ENCODE results near the gene ZFR.
A peak's percentile ranks its signal among the peaks of the same experiment; 100 is the strongest.

ZFR gene

DNA sequence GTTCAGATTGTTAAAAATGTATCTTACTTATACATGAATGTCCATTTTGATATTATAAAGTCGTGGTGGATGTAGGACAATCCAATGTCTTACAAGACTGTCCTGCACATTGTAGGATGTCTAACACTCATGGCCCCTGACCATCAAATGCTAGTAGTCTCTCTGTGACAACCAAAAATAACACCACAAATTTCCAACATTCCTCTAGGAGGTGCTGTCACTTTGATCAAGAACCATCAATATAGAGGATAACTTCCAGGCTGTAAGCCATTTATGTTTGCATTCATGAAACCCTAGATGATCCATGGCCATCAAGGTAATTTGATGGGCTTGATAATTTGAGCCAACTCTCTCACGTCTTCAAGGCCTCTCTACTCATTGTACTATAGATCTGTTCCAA is 20.5 kb upstream of the ZFR start:
- no peak for DNase-seq (ENCODE audit: low spot score)
- POLR2A ChIA-PET (ENCODE audit: low non-redundant PET) = no interaction called here
- CTCF ChIA-PET = no interaction called here

DNA sequence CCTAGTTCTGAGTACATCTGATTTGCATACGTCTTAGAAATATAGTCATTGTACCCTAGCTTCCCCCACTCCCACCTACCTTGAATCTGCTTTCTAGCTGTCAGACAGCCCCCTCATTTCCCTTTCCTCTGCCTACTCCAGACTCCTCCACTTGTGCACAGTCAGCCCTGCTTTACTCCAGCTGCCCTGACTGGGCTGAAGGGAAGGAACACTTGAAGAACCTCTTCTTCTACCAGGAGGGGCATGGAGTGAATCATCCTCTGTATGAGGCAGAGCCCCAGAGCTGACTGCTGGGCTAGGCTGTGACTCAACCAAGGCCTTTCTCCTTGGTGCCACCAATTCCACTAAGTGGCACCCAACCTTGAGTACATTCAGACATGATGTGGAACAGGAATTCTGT is 18.1 kb upstream of the ZFR start:
- POLR2A ChIA-PET (ENCODE audit: low non-redundant PET) = no interaction called here
- CTCF ChIA-PET = no interaction called here
- TF ChIP-seq CTCF (conservative IDR thresholded peaks at IDR 0.05; ENCODE audit: low read depth) = no peak
- H3K27ac ChIP-seq = no peak overlapping the region
- DNase-seq (ENCODE audit: low spot score) = peak; percentile 53

More for the DNA sequence above, 20.5 kb upstream of the ZFR start:
- no peak for TF ChIP-seq CTCF (conservative IDR thresholded peaks at IDR 0.05; ENCODE audit: low read depth)
- no peak overlapping the region for H3K27ac ChIP-seq

- POLR2A ChIA-PET (ENCODE audit: low non-redundant PET) = no interaction called here
- CTCF ChIA-PET = no interaction called here
- DNase-seq (ENCODE audit: low spot score) = no peak
- TF ChIP-seq CTCF (conservative IDR thresholded peaks at IDR 0.05; ENCODE audit: low read depth) = no peak
- H3K27ac ChIP-seq = no peak overlapping the region
Measured at GRCh38 chr5:32461441-32462120, 17.0 kb upstream of the ZFR start.

DNA sequence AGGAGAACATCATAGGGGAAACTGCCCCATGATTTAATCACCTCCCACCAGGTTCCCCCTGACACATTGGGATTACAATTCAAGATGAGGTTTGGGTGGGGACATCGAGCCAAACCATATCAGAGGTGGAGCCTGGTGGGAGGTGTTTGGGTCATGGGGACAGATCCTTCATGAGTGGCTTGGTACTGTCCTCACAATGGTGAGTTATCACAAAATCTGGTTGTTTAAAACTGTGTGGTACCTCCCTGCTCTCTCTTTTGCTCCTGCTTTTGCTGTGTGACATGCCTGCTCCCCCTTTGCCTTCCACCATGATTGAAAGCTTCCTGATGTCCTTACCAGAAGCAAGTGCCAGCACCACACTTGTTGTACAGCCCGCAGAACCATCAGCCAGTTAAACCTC is 16.2 kb upstream of the ZFR start:
- ChIA-PET POLR2A (ENCODE audit: low non-redundant PET) (no interaction called here), CTCF (no interaction called here)
- no peak for TF ChIP-seq CTCF (conservative IDR thresholded peaks at IDR 0.05; ENCODE audit: low read depth)
- DNase-seq (ENCODE audit: low spot score) = no peak
- no peak overlapping the region for H3K27ac ChIP-seq

DNA sequence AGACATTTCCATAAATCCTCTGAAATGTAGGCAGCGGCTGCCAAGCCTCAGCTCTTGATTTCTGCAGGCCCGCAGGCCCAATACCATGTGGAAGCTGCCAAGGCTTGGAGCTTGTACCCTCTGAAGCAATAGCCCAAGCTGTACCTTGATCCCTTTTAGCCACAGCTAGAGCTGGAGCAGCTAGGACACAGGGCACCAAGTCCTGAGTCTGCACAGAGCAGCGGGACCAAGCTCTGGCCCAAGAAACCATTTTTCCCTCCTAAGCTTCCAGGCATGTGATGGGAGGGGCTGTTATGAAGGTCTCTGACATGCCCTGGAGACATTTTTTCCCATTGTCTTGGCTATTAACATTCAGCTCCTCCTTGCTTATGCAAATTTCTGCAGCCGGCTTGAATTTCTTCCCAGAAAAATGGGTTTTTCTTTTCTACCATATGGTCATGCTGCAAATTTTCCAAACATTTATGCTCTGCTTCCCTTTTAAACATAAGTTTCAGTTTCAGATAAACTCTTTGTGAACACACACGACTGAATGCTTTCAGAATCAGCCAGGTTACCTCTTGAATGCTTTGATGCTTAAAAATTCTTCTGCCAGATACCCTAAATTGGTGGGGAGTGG is 14.4 kb upstream of the ZFR start:
- no peak for TF ChIP-seq CTCF (conservative IDR thresholded peaks at IDR 0.05; ENCODE audit: low read depth)
- ChIA-PET CTCF (interaction anchor here (0.6 kb wide), 1 partner anchor 131 kb away, joined by 3 read pairs; no protein-coding TSS in a partner anchor), POLR2A (ENCODE audit: low non-redundant PET) (no interaction called here)
- H3K27ac ChIP-seq = no peak overlapping the region
- DNase-seq (ENCODE audit: low spot score) = no peak

DNA sequence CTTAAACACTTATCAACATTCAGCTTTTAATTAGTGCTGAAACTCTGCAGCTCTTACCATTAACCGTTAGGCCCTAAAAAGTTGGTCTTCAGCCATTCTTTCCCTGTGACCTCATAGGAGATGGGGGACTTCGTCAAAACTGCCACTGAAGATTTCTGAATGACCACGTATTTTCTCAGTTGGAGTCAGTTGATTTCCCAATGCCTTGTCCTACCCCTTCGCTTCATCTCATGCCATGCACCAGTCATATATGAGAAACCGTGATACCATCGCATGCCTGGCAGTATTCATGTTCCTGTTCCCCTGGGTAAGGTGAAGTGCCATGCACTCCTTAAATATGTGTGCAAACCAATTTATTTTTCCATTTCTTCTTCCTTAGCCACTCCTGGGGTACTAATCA is 10.8 kb upstream of the ZFR start:
- POLR2A ChIA-PET (ENCODE audit: low non-redundant PET) = no interaction called here
- no peak for TF ChIP-seq CTCF (conservative IDR thresholded peaks at IDR 0.05; ENCODE audit: low read depth)
- no peak for DNase-seq (ENCODE audit: low spot score)
- CTCF ChIA-PET = interaction anchor here (0.6 kb wide), 1 partner anchor 63 kb away, joined by 3 read pairs; no protein-coding TSS in a partner anchor
- no peak overlapping the region for H3K27ac ChIP-seq

Measured in RWPE1 (cell line).